ENCODE data around the gene IQGAP1. TPM values are rescaled to one million over a fixed set of nuclear protein-coding genes. Genes with fewer than 3 reads are reported as not detected.

Gene IQGAP1
- total and polyA plus RNA-seq, 2 of the 4 experiments (the other 2 are of a cell fraction) = 87.5 to 207 TPM

GRCh38 chr15:90375071-90375470 is 13.0 kb upstream of the IQGAP1 start:
- H3K27me3 ChIP-seq (ENCODE audit: control insufficient read depth, insufficient read depth, low read length) = no peaks in the 10 kb centered on the region
- POLR2A ChIA-PET (ENCODE audit: unreplicated experiment) = no interaction called here
- no peaks in the 10 kb centered on the region for H3K36me3 ChIP-seq (ENCODE audit: control insufficient read depth, insufficient read depth, low read length)
- CTCF ChIA-PET = no interaction called here
- peaks cover 8% of the 10 kb centered on the region for H3K9me3 ChIP-seq (ENCODE audit: control insufficient read depth, insufficient read depth, low read length)
- no peak overlapping the region for H3K14ac ChIP-seq (replicated peaks; ENCODE audit: low read depth, low read length)
- no peaks in the 10 kb centered on the region for H3K9me1 ChIP-seq (ENCODE audit: insufficient read depth, low read length)
- H4K8ac ChIP-seq (ENCODE audit: low read depth in 2 of 2, low read length in 2 of 2) = no peak overlapping the region
- no peak overlapping the region for H4K91ac ChIP-seq (ENCODE audit: insufficient read depth, low read depth, low read length)
- H2AK5ac ChIP-seq (ENCODE audit: low read depth, low read length) = no peak overlapping the region
- no peak overlapping the region for H2AK9ac ChIP-seq (replicated peaks; ENCODE audit: low read depth, low read length, poor library complexity)
- no peak overlapping the region for H2AFZ ChIP-seq (replicated peaks; ENCODE audit: low read length, poor library complexity)
- TF ChIP-seq MAFK (IDR thresholded peaks at IDR 0.05; ENCODE audit: low read depth, low read length) = peak; percentile 82
- TF ChIP-seq BHLHE40 (IDR thresholded peaks at IDR 0.05; ENCODE audit: low read depth, low read length) = no peak
- H3K4me1 ChIP-seq (ENCODE audit: control insufficient read depth, insufficient read depth, low read length) = no peaks in the 10 kb centered on the region
- H4K20me1 ChIP-seq (ENCODE audit: insufficient read depth, low read length) = no peaks in the 10 kb centered on the region
- H3K23ac ChIP-seq (ENCODE audit: low read depth, low read length) = no peak overlapping the region
- H3K4me3 ChIP-seq (ENCODE audit: insufficient read depth, low read depth, low read length) = no peak overlapping the region
- no peak overlapping the region for H3K4ac ChIP-seq (ENCODE audit: low read depth, low read length)
- no peak overlapping the region for H3K56ac ChIP-seq (ENCODE audit: extremely low read depth, insufficient read depth, low read length)
- no peak overlapping the region for H3K4me2 ChIP-seq (ENCODE audit: low read depth, low read length)
- H3K9ac ChIP-seq (ENCODE audit: low read depth, low read length) = no peak overlapping the region
- DNase-seq (no peak), ATAC-seq (ENCODE audit: low read depth) (no peak)
- no peak overlapping the region for H3K27ac ChIP-seq (ENCODE audit: insufficient read depth, low read length)
- H2BK15ac ChIP-seq (ENCODE audit: low read depth, low read length) = no peak overlapping the region
- dilution Hi-C loops (cut with HindIII; ENCODE audit: low sequenced_read_pairs, unreplicated experiment) = no loop called here
- H3K79me1 ChIP-seq (ENCODE audit: low read depth in 1 of 2, low read length in 2 of 2) = no peaks in the 10 kb centered on the region
- no peak overlapping the region for H4K5ac ChIP-seq (ENCODE audit: low read depth, low read length)
- no TSS peak for BruUV-seq (replicated peaks)
- H2BK5ac ChIP-seq (ENCODE audit: low read depth, low read length, poor library complexity, severe bottlenecking) = no peak overlapping the region
- no peak overlapping the region for H3K18ac ChIP-seq (ENCODE audit: low read depth, low read length)
- WGBS, 2 experiments (ENCODE audit: extremely low coverage in 2 of 2, insufficient read length in 1 of 2) = no CpG with 5 or more reads among the region's 7 CpGs
- intact Hi-C loops (cut with micrococcal nuclease) = no loop called here
- no peak overlapping the region for H2BK120ac ChIP-seq (ENCODE audit: low read depth, low read length)
- no peak overlapping the region for H2BK20ac ChIP-seq (ENCODE audit: low read depth, low read length)
- in situ Hi-C loops (cut with MboI; ENCODE audit: low sequenced_read_pairs) = no loop called here
